ENCODE results near the gene RABGGTA. TPM values are rescaled to one million over a fixed set of nuclear protein-coding genes. Genes with fewer than 3 reads are reported as not detected.

The RABGGTA gene
- total and polyA plus RNA-seq, 10 of the 15 experiments (the other 5 are each of a cell fraction or from before 2014, with no cell fraction given), result 19.1 to 75.6 (median 46.9) TPM

DNA sequence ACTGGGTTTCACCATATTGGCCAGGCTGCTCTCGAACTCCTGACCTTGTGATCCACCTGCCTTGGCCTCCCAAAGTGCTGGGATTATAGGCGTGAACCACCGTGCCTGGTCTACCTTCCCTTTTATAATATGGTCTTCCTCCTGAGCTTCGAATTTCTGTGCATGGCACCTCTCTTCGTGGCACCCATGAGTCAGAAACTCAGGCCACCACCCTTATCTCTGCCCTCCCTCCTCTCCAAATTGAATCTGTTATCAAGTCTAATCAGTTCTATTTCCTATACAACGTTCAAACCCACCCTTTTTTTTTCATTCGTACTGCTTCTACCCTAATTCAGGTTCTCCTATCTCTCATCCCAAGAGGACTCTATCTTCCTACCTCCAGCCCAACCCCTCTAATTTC is 24.0 kb downstream of the RABGGTA start:
- Histone ChIP-seq H3K4me1 (ENCODE audit: control insufficient read depth, insufficient read depth, low read length) (peaks cover 44% of the 10 kb centered on the region), H3K4me3 (no peak overlapping the region), H3K4me2 (ENCODE audit: control insufficient read depth, insufficient read depth) (no peak overlapping the region), H3K27ac (ENCODE audit: control insufficient read depth, insufficient read depth) (peak overlapping the region; percentile 58), H3K27me3 (replicated peaks in 1 of 2; ENCODE audit: control insufficient read depth in 2 of 2, insufficient read depth in 2 of 2, low read length in 1 of 2) (no peaks in the 10 kb centered on the region), H3K9me3 (replicated peaks; ENCODE audit: control insufficient read depth, insufficient read depth, low read length) (no peaks in the 10 kb centered on the region), H3K79me2 (ENCODE audit: control insufficient read depth, insufficient read depth, low read length) (no peaks in the 10 kb centered on the region), H2AFZ (ENCODE audit: control insufficient read depth, low read depth, low read length) (no peak overlapping the region), H3K36me3 (ENCODE audit: control insufficient read depth in 2 of 2, insufficient read depth in 2 of 2, low read length in 1 of 2) (no peaks in the 10 kb centered on the region; a peak in 1 of 4 replicates), H4K20me1 (ENCODE audit: control insufficient read depth, insufficient read depth) (no peaks in the 10 kb centered on the region), H3K9ac (ENCODE audit: control insufficient read depth, insufficient read depth, low read length) (peak overlapping the region; percentile 16; the same call in 1 of the 2 replicates)
- intact Hi-C loops (cut with micrococcal nuclease; ENCODE audit: unreplicated experiment) (loop anchor here (1.0 kb wide), 1 partner anchor 24 kb away; the partner anchor contains the start of gene RABGGTA), in situ Hi-C loops (cut with MboI) (no loop called here)
- ATAC-seq, result no peak
- no peak for FAIRE-seq
- TF ChIP-seq NFYB (IDR thresholded peaks at IDR 0.05; ENCODE audit: insufficient read depth, low read depth, low read length), result no peak
- TF ChIP-seq TCF3 (IDR thresholded peaks at IDR 0.05; ENCODE audit: borderline replicate concordance, insufficient read depth, low read depth, low read length), result no peak
- peak; percentile 42; the same call in 1 of the 2 replicates for TF ChIP-seq JUNB (IDR thresholded peaks at IDR 0.05)
- 66% methylated on average over 7 of the region's 7 CpGs for WGBS (ENCODE audit: insufficient coverage, insufficient replicate concordance, low lambda C conversion rate, missing lambda C conversion rate)
- RAD21 ChIA-PET (ENCODE audit: unreplicated experiment), result interaction anchor here (0.7 to 7.2 kb wide), 12 partner anchors 12 to 1634 kb away, joined by 3 to 231 read pairs (median 8); partner anchors contain the start of genes CIDEB, DCAF11, DHRS1 and MDP1
- DNase-seq (ENCODE audit: low read depth, low spot score), result no peak
- SMC1A ChIA-PET (ENCODE audit: uncharacterized antibody, unreplicated experiment), result interaction anchor here (1.2 to 11.0 kb wide), 11 partner anchors 16 to 189 kb away, joined by 3 to 201 read pairs (median 10); partner anchors contain the start of genes CIDEB, DHRS1, IRF9 and NOP9
- POLR2A ChIA-PET, result interaction anchor here (0.6 to 9.2 kb wide), 16 partner anchors 12 to 133 kb away, joined by 3 to 171 read pairs (median 4); partner anchors contain the start of genes CIDEB, DCAF11, DHRS1 and IRF9
- CTCF ChIA-PET, result interaction anchor here (0.7 to 12.3 kb wide), 17 partner anchors 15 to 234 kb away, joined by 3 to 368 read pairs (median 8); partner anchors contain the start of genes CIDEB, DHRS1, LTB4R and MDP1
- BruUV-seq (replicated peaks), result no TSS peak

DNA sequence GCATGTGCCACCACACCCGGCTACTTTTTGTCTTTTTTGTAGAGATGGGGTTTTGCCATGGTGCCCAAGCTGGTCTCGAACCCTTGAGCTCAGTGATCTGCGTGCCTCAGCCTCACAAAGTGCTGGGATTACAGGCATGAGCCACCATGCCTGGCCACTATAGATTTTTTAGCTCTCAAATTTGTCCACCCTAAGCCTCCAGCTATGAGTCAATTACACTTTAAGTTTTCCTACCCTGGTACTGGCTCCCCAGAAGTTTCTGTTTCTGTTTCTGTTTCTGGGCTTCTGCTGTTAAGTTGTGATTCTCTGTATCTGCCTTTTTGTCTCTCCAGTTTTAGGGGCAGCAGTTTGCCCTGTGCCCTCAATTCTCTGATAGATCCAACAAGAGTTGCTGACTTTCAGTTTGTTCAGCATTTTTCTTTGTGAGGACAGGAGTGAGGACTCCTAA is 24.6 kb downstream of the RABGGTA start:
- BruUV-seq (replicated peaks), result no TSS peak
- Histone ChIP-seq H4K20me1 (ENCODE audit: control insufficient read depth, insufficient read depth) (no peaks in the 10 kb centered on the region), H3K4me2 (ENCODE audit: control insufficient read depth, insufficient read depth) (peak overlapping the region; percentile 43), H3K36me3 (ENCODE audit: control insufficient read depth in 2 of 2, insufficient read depth in 2 of 2, low read length in 1 of 2) (no peaks in the 10 kb centered on the region; a peak in 1 of 4 replicates), H3K9ac (ENCODE audit: control insufficient read depth, insufficient read depth, low read length) (peak overlapping the region; percentile 16; the same call in 1 of the 2 replicates), H3K27me3 (replicated peaks in 1 of 2; ENCODE audit: control insufficient read depth in 2 of 2, insufficient read depth in 2 of 2, low read length in 1 of 2) (no peaks in the 10 kb centered on the region), H2AFZ (ENCODE audit: control insufficient read depth, low read depth, low read length) (peak overlapping the region; percentile 7), H3K4me3 (0 out of 2 replicates have a peak overlapping the region, but pooled peaks have one; percentile 18), H3K27ac (ENCODE audit: control insufficient read depth, insufficient read depth) (peak overlapping the region; percentile 58), H3K9me3 (replicated peaks; ENCODE audit: control insufficient read depth, insufficient read depth, low read length) (no peaks in the 10 kb centered on the region), H3K4me1 (ENCODE audit: control insufficient read depth, insufficient read depth, low read length) (peaks cover 44% of the 10 kb centered on the region), H3K79me2 (ENCODE audit: control insufficient read depth, insufficient read depth, low read length) (peaks cover 4% of the 10 kb centered on the region)
- 0% methylated on average over 3 of the region's 3 CpGs for WGBS (ENCODE audit: insufficient coverage, insufficient replicate concordance, low lambda C conversion rate, missing lambda C conversion rate)
- ChIA-PET CTCF (interaction anchor here (0.6 to 12.3 kb wide), 20 partner anchors 12 to 1685 kb away, joined by 3 to 368 read pairs (median 4); partner anchors contain the start of genes CHMP4A, CIDEB, DHRS1 and LTB4R), SMC1A (ENCODE audit: uncharacterized antibody, unreplicated experiment) (interaction anchor here (0.9 to 11.0 kb wide), 17 partner anchors 12 to 190 kb away, joined by 3 to 201 read pairs (median 4); partner anchors contain the start of genes CIDEB, DHRS1, IRF9 and NOP9), RAD21 (ENCODE audit: unreplicated experiment) (interaction anchor here (0.7 to 7.2 kb wide), 15 partner anchors 12 to 1633 kb away, joined by 3 to 231 read pairs (median 4); partner anchors contain the start of genes CIDEB, DCAF11, DHRS1 and IPO4), POLR2A (interaction anchor here (0.7 to 9.2 kb wide), 20 partner anchors 12 to 185 kb away, joined by 3 to 171 read pairs (median 4); partner anchors contain the start of genes CHMP4A, CIDEB, DCAF11 and DHRS1)
- FAIRE-seq (peak; percentile 90), DNase-seq (ENCODE audit: low read depth, low spot score) (peak; percentile 68), ATAC-seq (peak; percentile 37)
- in situ Hi-C loops (cut with MboI), result no loop called here
- intact Hi-C loops (cut with micrococcal nuclease; ENCODE audit: unreplicated experiment), result loop anchor here (1.0 kb wide), 1 partner anchor 25 kb away; the partner anchor contains the start of gene RABGGTA
- TF ChIP-seq SPI1 (IDR thresholded peaks at IDR 0.05; ENCODE audit: borderline replicate concordance, insufficient read depth, low read depth, low read length) (no peak), DPF2 (IDR thresholded peaks at IDR 0.05) (peak; percentile 63), ETV6 (conservative IDR thresholded peaks at IDR 0.05 in 1 of 2, IDR thresholded peaks at IDR 0.05 in 1 of 2; ENCODE audit: borderline replicate concordance in 1 of 2, low read depth in 1 of 2) (no peak), FOS (IDR thresholded peaks at IDR 0.05; ENCODE audit: borderline replicate concordance, extremely low read depth, insufficient read length) (no peak), SREBF1 (IDR thresholded peaks at IDR 0.05; ENCODE audit: low read length) (no peak), SUPT20H (IDR thresholded peaks at IDR 0.05; ENCODE audit: borderline replicate concordance, control insufficient read depth, low read depth, low read length) (no peak)
- TF ChIP-seq, protein P1, sequence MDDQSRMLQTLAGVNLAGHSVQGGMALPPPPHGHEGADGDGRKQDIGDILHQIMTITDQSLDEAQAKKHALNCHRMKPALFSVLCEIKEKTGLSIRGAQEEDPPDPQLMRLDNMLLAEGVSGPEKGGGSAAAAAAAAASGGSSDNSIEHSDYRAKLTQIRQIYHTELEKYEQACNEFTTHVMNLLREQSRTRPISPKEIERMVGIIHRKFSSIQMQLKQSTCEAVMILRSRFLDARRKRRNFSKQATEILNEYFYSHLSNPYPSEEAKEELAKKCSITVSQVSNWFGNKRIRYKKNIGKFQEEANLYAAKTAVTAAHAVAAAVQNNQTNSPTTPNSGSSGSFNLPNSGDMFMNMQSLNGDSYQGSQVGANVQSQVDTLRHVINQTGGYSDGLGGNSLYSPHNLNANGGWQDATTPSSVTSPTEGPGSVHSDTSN (IDR thresholded peaks at IDR 0.05; ENCODE audit: insufficient replicate concordance, low read depth, low read length), result no peak
- TF ChIP-seq, protein P2, sequence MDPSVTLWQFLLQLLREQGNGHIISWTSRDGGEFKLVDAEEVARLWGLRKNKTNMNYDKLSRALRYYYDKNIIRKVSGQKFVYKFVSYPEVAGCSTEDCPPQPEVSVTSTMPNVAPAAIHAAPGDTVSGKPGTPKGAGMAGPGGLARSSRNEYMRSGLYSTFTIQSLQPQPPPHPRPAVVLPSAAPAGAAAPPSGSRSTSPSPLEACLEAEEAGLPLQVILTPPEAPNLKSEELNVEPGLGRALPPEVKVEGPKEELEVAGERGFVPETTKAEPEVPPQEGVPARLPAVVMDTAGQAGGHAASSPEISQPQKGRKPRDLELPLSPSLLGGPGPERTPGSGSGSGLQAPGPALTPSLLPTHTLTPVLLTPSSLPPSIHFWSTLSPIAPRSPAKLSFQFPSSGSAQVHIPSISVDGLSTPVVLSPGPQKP (IDR thresholded peaks at IDR 0.05; ENCODE audit: low read depth, low read length), result no peak

Measured in GM12878 (cell line).